Measurements from ENCODE around the gene GSN.

GSN gene

GRCh38 chr9:121321016-121321503 lies 53.1 kb downstream of the GSN start:
- no peaks in the 10 kb centered on the region for H3K9me3 ChIP-seq (ENCODE audit: insufficient read depth, low read depth, low read length)
- TF ChIP-seq EZH2phosphoT487 (IDR thresholded peaks at IDR 0.05; ENCODE audit: borderline replicate concordance): no peak
- no peak for TF ChIP-seq CTCF (conservative IDR thresholded peaks at IDR 0.05; ENCODE audit: low read length)
- peaks cover 4% of the 10 kb centered on the region; the same call in 1 of the 2 replicates for H3K36me3 ChIP-seq (ENCODE audit: insufficient read depth, low read length)
- H4K20me1 ChIP-seq (ENCODE audit: insufficient read depth, low read length, poor library complexity, severe bottlenecking): no peaks in the 10 kb centered on the region
- H3K9me2 ChIP-seq (replicated peaks; ENCODE audit: low read depth, low read length): no peaks in the 10 kb centered on the region
- H3K79me2 ChIP-seq (ENCODE audit: insufficient read depth, low read length): no peaks in the 10 kb centered on the region
- H2AFZ ChIP-seq (ENCODE audit: low read length): no peak overlapping the region
- H3K9ac ChIP-seq (ENCODE audit: low read depth, low read length, poor library complexity, severe bottlenecking): no peak overlapping the region
- peak overlapping the region; percentile 49 for H3K4me2 ChIP-seq (ENCODE audit: low read depth, low read length, poor library complexity, severe bottlenecking)
- no peak overlapping the region for H3K4me3 ChIP-seq (ENCODE audit: low read length, poor library complexity, severe bottlenecking)
- H3K4me1 ChIP-seq (ENCODE audit: insufficient read depth, low read length, poor library complexity, severe bottlenecking): peaks cover 19% of the 10 kb centered on the region
- H3K27me3 ChIP-seq (ENCODE audit: insufficient read depth, low read length, poor library complexity, severe bottlenecking): no peaks in the 10 kb centered on the region
- H3F3A ChIP-seq (ENCODE audit: low read depth): 0 out of 2 replicates have a peak, but pooled peaks cover 4% of the 10 kb centered on the region

- Histone ChIP-seq H3K9me2 (replicated peaks; ENCODE audit: low read depth, low read length) (no peaks in the 10 kb centered on the region), H3K4me3 (ENCODE audit: low read length, poor library complexity, severe bottlenecking) (no peak overlapping the region), H3K36me3 (ENCODE audit: insufficient read depth, low read length) (peaks cover 7% of the 10 kb centered on the region; the same call in 1 of the 2 replicates), H3K4me2 (ENCODE audit: low read depth, low read length, poor library complexity, severe bottlenecking) (no peak overlapping the region), H4K20me1 (ENCODE audit: insufficient read depth, low read length, poor library complexity, severe bottlenecking) (no peaks in the 10 kb centered on the region), H2AFZ (ENCODE audit: low read length) (no peak overlapping the region), H3K9ac (ENCODE audit: low read depth, low read length, poor library complexity, severe bottlenecking) (no peak overlapping the region), H3F3A (ENCODE audit: low read depth) (0 out of 2 replicates have a peak, but pooled peaks cover 4% of the 10 kb centered on the region), H3K27me3 (ENCODE audit: insufficient read depth, low read length, poor library complexity, severe bottlenecking) (no peaks in the 10 kb centered on the region), H3K9me3 (ENCODE audit: insufficient read depth, low read depth, low read length) (no peaks in the 10 kb centered on the region), H3K4me1 (ENCODE audit: insufficient read depth, low read length, poor library complexity, severe bottlenecking) (peaks cover 19% of the 10 kb centered on the region), H3K79me2 (ENCODE audit: insufficient read depth, low read length) (no peaks in the 10 kb centered on the region)
- TF ChIP-seq CTCF (conservative IDR thresholded peaks at IDR 0.05; ENCODE audit: low read length): no peak
These were observed 54.2 kb downstream of the GSN start for GRCh38 chr9:121322037-121322736.

- Histone ChIP-seq H3K9me2 (replicated peaks; ENCODE audit: low read depth, low read length) (no peaks in the 10 kb centered on the region), H3K9me3 (ENCODE audit: insufficient read depth, low read depth, low read length) (no peaks in the 10 kb centered on the region), H3K9ac (ENCODE audit: low read depth, low read length, poor library complexity, severe bottlenecking) (no peak overlapping the region), H4K20me1 (ENCODE audit: insufficient read depth, low read length, poor library complexity, severe bottlenecking) (no peaks in the 10 kb centered on the region), H3K36me3 (ENCODE audit: insufficient read depth, low read length) (peaks cover 4% of the 10 kb centered on the region; the same call in 1 of the 2 replicates), H3K27me3 (ENCODE audit: insufficient read depth, low read length, poor library complexity, severe bottlenecking) (no peaks in the 10 kb centered on the region), H2AFZ (ENCODE audit: low read length) (no peak overlapping the region), H3K4me2 (ENCODE audit: low read depth, low read length, poor library complexity, severe bottlenecking) (no peak overlapping the region), H3F3A (ENCODE audit: low read depth) (0 out of 2 replicates have a peak, but pooled peaks cover 4% of the 10 kb centered on the region), H3K4me1 (ENCODE audit: insufficient read depth, low read length, poor library complexity, severe bottlenecking) (peaks cover 19% of the 10 kb centered on the region), H3K4me3 (ENCODE audit: low read length, poor library complexity, severe bottlenecking) (no peak overlapping the region), H3K79me2 (ENCODE audit: insufficient read depth, low read length) (no peaks in the 10 kb centered on the region)
- TF ChIP-seq CTCF (conservative IDR thresholded peaks at IDR 0.05; ENCODE audit: low read length) (no peak), EZH2phosphoT487 (IDR thresholded peaks at IDR 0.05; ENCODE audit: borderline replicate concordance) (no peak)
These were observed 54.9 kb downstream of the GSN start for GRCh38 chr9:121322737-121323448.
